Psoas muscle (tissue), 8 donors: ENCODE measurements around the gene ARFGEF3. TPM values are rescaled to one million over a fixed set of nuclear protein-coding genes. Genes with fewer than 3 reads are reported as not detected.

ENCODE experiments used
- ATAC-seq, 4 donors: fragments of 200-7000 bp; cut with Tn5 transposase; one replicate each; pipeline ENCODE4 v1.9.1; 2020; ENCODE audit warnings: moderate library complexity in 3 of 4, mild to moderate bottlenecking in 2 of 4
- DNase-seq, 2 donors: peaks; one replicate each; pipeline ENCODE4 v3.0.0-alpha.2; 2020
- H3K27ac ChIP-seq: fragments of 200-600 bp; one replicate; pipeline ENCODE4 v1.8.0; 2022
- H3K27me3 ChIP-seq, 3 donors: fragments of 200-600 bp in 1 of 3; one replicate each; pipeline versions ENCODE4 v1.6.1 to v1.8.0; 2013 to 2022; ENCODE audit warnings: low read length in 2 of 3, mild to moderate bottlenecking in 2 of 3, moderate library complexity in 1 of 3; ENCODE audit not compliant: insufficient read depth in 3 of 3
- H3K36me3 ChIP-seq, 2 donors: fragments of 200-600 bp in 1 of 2; one replicate each; pipeline versions ENCODE4 v1.6.1 to v1.8.0; 2013 to 2022; ENCODE audit warnings: low read depth in 1 of 2, mild to moderate bottlenecking in 1 of 2, moderate library complexity in 1 of 2; ENCODE audit not compliant: insufficient read depth in 1 of 2
- H3K4me1 ChIP-seq: fragments of 200-600 bp; one replicate; pipeline ENCODE4 v1.8.0; 2022
- H3K4me3 ChIP-seq: fragments of 200-600 bp; one replicate; pipeline ENCODE4 v1.8.0; 2022; ENCODE audit warnings: mild to moderate bottlenecking
- H3K9me3 ChIP-seq: fragments of 200-600 bp; one replicate; pipeline ENCODE4 v1.8.0; 2022
- WGBS, 3 donors: extraction: QIAGEN DNeasy Blood & Tissue Kit; methylation state at CpG; one replicate each; pipeline versions ENCODE4 v1.1.6 to v1.1.7; 2013; 5-methylcytosine and 5-hydroxymethylcytosine counted together
- intact Hi-C, 2 donors: fragments of 100-400 bp; cut with DNase I; formaldehyde crosslinking; loops; one replicate each; pipeline versions ENCODE4 v1.11.0 to v1.14.2; 2022
- polyA plus RNA-seq, 3 donors: library from polyadenylated mRNA; stranded (reverse); fragments of 200-250 nt; gene quantifications; one replicate each; pipeline ENCODE4 v1.2.3, GENCODE V29; 2013
- total RNA-seq, 4 donors: library from RNA; stranded (reverse); fragmentation: NEBNext Ultra II Directional in 2 of 4; extraction: Animal tissue kit (Norgen Biotek cat#: 25700) in 2 of 4; gene quantifications; one replicate each; pipeline versions ENCODE4 v1.2.1 to v1.2.4, GENCODE V29; 2021 to 2023
- TF ChIP-seq, protein P1 (sequence below): fragments of 200-600 bp; IDR thresholded peaks from one replicate; pipeline ENCODE4 v1.8.0; 2022; ENCODE audit warnings: antibody characterized with exemption
- donor health status: healthy with polysubstance abuse.
- donor health status: DM: no; HTN: no; CAD: no; lungs with moderate emphysema.
- donor health status: Bipolar disorder and iron deficiency.
- donor health status: healthy.
- donor health status: DM: yes; HTN: yes; CAD: no.
- donor health status: DM: no; HTN: no; CAD: no.
- donor health status: DM: no; HTN: no; CAD: no.
- donor health status: DM: yes; HTN: yes; CAD: no.

Gene ARFGEF3
- total and polyA plus RNA-seq, 7 donors: 0.20 to 18.4 (median 0.38) TPM

DNA sequence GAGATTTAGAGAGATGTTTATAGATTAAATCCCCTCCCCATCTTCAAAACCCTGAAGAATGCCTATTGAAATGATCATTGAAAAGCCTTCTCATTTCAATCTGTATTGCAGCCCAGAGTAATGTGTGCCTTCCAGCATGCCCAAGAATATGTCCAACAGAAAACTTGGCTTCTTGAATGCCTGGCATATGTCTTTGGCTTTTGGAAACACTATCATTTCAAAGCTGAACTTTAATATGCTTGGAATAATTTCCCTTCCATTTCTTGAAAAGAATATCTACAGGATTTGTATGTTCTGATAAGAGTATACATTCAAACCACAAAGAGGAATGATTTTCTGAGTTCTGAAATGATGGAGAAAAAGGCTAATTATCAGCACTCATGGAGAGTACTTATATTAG lies 68.5 kb downstream of the ARFGEF3 start:
- H3K9me3 ChIP-seq: no peaks in the 10 kb centered on the region

DNA sequence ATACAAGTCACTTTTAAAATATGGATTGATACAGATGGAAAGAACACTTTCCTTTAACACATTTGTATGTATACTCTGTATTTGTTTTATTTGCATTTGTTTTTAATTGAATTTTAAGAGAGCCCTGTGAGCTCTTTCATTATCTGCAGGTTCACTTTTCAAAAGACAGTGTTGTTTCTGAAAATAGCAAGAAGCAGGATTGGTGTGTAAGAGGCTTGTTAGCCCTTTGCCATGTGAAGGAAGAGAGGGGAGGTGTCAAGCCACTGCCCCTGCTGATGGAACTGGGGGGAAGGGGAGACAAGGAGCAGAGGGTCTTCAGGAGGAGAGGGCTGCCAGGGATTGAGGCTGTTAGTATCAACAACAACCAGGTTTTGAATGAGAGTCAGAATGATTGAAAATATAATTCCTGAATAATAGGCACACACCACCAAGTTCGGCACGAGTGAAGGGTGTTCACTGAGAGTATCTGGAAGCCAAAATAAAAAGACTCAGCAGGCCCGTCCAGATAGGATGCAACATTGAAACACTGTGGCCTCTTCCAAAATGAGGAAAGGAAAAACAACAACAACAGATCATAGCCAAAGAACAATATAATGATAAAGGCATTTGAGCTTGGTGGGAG lies 69.1 kb downstream of the ARFGEF3 start:
- Histone ChIP-seq H3K27me3 (no peaks in the 10 kb centered on the region), H3K9me3 (no peaks in the 10 kb centered on the region), H3K36me3 (no peaks in the 10 kb centered on the region), H3K4me3 (no peak overlapping the region), H3K27ac (no peak overlapping the region), H3K4me1 (no peaks in the 10 kb centered on the region)
- intact Hi-C loops: no loop called here
- DNase-seq: no peak
- TF ChIP-seq, protein P1, sequence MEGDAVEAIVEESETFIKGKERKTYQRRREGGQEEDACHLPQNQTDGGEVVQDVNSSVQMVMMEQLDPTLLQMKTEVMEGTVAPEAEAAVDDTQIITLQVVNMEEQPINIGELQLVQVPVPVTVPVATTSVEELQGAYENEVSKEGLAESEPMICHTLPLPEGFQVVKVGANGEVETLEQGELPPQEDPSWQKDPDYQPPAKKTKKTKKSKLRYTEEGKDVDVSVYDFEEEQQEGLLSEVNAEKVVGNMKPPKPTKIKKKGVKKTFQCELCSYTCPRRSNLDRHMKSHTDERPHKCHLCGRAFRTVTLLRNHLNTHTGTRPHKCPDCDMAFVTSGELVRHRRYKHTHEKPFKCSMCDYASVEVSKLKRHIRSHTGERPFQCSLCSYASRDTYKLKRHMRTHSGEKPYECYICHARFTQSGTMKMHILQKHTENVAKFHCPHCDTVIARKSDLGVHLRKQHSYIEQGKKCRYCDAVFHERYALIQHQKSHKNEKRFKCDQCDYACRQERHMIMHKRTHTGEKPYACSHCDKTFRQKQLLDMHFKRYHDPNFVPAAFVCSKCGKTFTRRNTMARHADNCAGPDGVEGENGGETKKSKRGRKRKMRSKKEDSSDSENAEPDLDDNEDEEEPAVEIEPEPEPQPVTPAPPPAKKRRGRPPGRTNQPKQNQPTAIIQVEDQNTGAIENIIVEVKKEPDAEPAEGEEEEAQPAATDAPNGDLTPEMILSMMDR: no peak
- no peak for ATAC-seq
- 67 to 81% (median 72%) methylated on average over 3 of the region's 3 CpGs for WGBS, 3 donors

More for the DNA sequence above, 68.5 kb downstream of the ARFGEF3 start:
- no peak for DNase-seq
- TF ChIP-seq, protein P1: no peak
- Histone ChIP-seq H3K27ac (no peak overlapping the region), H3K4me3 (no peak overlapping the region), H3K36me3 (no peaks in the 10 kb centered on the region), H3K4me1 (no peaks in the 10 kb centered on the region), H3K27me3 (no peaks in the 10 kb centered on the region)
- intact Hi-C loops: no loop called here
- ATAC-seq: no peak

DNA sequence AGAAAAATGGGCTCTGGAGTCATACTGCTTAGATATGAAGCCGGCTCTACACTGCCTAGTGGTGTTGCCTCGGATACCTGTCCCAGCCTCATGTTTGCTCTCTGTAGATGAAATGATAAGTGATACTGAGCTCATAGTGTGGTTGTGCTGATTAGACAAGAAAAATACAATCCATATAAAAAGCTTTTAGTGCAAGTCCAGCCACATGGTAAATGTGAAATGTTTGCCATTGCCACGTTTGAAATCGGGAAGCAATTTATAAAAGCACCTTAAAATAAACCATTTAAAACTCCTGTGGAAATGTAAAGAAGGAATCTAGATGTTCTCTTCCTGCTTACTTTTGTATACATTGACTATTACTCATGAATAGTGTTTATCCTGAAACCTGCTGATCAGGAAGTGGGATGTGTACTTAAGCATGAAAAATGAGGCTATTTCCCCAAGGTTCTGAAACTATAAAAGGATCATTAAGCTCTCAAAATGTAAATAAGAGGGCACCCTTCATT lies 69.7 kb downstream of the ARFGEF3 start:
- WGBS, 3 donors: 81 to 83% (median 82%) methylated on average over 4 of the region's 4 CpGs
- Histone ChIP-seq H3K27me3 (no peaks in the 10 kb centered on the region), H3K36me3 (no peaks in the 10 kb centered on the region), H3K4me1 (no peaks in the 10 kb centered on the region), H3K9me3 (no peaks in the 10 kb centered on the region), H3K27ac (no peak overlapping the region), H3K4me3 (no peak overlapping the region)
- DNase-seq: no peak
- intact Hi-C loops: no loop called here
- TF ChIP-seq, protein P1: no peak
- ATAC-seq: no peak

DNA sequence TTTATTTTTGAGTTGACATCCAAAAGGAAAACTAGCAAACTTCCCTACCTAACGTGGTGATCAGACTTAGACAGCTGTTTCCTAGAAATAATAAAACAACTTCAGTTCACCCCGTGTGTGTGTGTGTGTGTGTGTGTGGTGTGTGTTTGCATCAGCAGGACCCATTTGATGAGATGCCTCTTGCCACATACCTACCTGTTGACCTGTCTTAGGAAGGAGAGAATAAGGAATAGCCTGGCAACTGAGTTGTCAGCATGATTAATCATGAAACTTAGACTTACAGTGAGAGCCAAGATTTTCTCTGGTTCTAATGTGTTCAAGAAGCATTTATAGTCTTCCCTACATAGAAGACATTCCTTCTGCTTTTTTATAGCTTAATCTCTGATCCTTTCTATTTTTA lies 72.6 kb downstream of the ARFGEF3 start:
- 38 to 60% (median 60%) methylated on average over 2 of the region's 2 CpGs for WGBS, 3 donors

More for the DNA sequence above, 72.6 kb downstream of the ARFGEF3 start:
- no peak overlapping the region for H3K27ac ChIP-seq
- no peak for DNase-seq
- no peaks in the 10 kb centered on the region for H3K27me3 ChIP-seq
- H3K4me1 ChIP-seq: no peaks in the 10 kb centered on the region
- H3K9me3 ChIP-seq: no peaks in the 10 kb centered on the region
- no peaks in the 10 kb centered on the region for H3K36me3 ChIP-seq
- no peak for ATAC-seq
- intact Hi-C loops: no loop called here
- TF ChIP-seq, protein P1: no peak
- H3K4me3 ChIP-seq: no peak overlapping the region
